Measurements from ENCODE around the gene PBRM1. TPM values are rescaled to one million over a fixed set of nuclear protein-coding genes. Genes with fewer than 3 reads are reported as not detected.
A peak's percentile ranks its signal among the peaks of the same experiment; 100 is the strongest.

Gene PBRM1
- total RNA-seq, 1 donor = 100 TPM

DNA sequence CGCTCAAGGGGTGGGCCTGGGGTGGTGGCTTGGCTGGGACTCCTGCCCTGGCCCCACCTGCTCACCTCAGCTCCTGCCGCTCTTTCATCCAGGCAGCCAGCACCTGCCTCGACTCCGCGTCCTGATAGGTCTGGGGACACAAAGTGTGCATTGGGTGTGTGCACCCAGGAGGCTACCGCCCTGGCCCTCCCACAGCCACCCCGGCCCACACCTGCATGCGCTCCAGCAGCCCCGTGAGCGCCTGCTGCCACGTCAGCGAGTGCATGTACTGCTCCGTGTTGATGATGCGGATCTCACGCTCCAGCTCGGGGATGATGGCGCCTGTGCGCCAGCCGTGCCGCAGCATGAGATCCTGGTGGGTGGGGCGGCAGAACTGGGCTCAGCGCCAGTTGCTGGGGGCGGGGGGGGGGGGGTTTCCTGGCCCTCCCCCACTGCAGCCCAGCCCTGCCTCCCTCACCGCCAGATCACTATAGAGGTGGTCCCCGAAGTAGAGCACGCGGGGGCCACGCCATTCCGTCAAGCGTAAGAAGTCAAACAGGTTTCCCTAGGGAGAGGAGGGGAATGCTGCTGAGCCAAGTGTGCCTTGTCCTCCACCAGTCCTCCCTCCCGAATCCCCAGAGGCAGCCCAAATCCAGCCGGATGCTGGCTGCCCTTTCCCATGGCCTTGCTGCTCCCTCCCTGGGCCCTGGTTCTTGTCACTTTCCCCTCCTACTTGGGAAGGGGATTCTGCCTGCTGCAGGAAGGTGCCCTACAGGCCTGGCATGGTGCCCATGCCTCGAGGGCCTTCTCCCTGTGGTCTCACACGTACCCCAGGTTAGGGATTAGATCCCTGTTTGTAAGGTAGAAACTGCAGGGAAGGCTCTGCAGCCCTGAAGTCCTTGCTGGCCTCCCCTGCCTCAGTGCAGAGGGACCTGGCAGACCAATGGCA lies 160.7 kb downstream of the PBRM1 start:
- peaks cover 6% of the 10 kb centered on the region for H3K4me1 ChIP-seq (ENCODE audit: insufficient read depth, low read length)
- H3K79me2 ChIP-seq (ENCODE audit: insufficient read depth, low read length) = peaks cover 12% of the 10 kb centered on the region
- H4K20me1 ChIP-seq (ENCODE audit: insufficient read depth, low read length) = peaks cover 19% of the 10 kb centered on the region
- H3K4me3 ChIP-seq (ENCODE audit: insufficient read depth, low read length) = no peak overlapping the region
- H2AFZ ChIP-seq (ENCODE audit: low read length) = no peak overlapping the region
- H3K27ac ChIP-seq (ENCODE audit: low read depth, low read length) = no peak overlapping the region
- no peaks in the 10 kb centered on the region for H3K27me3 ChIP-seq (ENCODE audit: insufficient read depth, low read length)
- H3K9me3 ChIP-seq (ENCODE audit: low read depth, low read length) = no peaks in the 10 kb centered on the region
- no peak overlapping the region for H3K4me2 ChIP-seq (ENCODE audit: insufficient read depth, low read length)
- DNase-seq (ENCODE audit: insufficient read length, low spot score, missing footprints) = peak; percentile 87
- TF ChIP-seq CTCF (IDR thresholded peaks at IDR 0.05; ENCODE audit: extremely low read depth, low read depth, low read length) = no peak
- peaks cover 49% of the 10 kb centered on the region for H3K36me3 ChIP-seq (ENCODE audit: insufficient read depth, low read length)

DNA sequence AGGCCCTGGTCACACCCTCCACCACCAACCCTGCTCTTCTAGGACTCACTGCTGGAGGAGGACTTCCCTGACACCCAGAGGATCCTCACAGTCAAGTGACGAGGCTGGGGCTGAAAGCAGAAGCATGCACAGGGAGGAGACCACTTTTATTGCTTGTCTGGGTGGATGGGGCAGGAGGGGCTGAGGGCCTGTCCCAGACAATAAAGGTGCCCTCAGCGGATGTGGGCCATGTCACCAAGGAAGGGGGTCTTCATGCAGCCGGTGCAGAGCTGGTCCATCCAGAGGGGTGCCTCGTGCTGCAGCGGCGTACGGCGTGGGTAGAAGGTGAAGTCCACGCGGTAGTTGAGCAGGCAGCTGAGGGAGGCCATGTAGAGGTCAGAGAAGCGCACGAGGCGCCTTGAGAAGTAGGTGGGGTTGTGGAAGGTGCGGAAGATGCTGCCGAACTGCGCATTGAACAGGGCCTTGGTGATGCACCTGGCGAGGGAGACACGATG lies 161.4 kb downstream of the PBRM1 start:
- Histone ChIP-seq H3K27ac (ENCODE audit: low read depth, low read length) (peak overlapping the region; percentile 24), H4K20me1 (ENCODE audit: insufficient read depth, low read length) (peaks cover 12% of the 10 kb centered on the region)
- no peak for TF ChIP-seq CTCF (IDR thresholded peaks at IDR 0.05; ENCODE audit: extremely low read depth, low read depth, low read length)

DNA sequence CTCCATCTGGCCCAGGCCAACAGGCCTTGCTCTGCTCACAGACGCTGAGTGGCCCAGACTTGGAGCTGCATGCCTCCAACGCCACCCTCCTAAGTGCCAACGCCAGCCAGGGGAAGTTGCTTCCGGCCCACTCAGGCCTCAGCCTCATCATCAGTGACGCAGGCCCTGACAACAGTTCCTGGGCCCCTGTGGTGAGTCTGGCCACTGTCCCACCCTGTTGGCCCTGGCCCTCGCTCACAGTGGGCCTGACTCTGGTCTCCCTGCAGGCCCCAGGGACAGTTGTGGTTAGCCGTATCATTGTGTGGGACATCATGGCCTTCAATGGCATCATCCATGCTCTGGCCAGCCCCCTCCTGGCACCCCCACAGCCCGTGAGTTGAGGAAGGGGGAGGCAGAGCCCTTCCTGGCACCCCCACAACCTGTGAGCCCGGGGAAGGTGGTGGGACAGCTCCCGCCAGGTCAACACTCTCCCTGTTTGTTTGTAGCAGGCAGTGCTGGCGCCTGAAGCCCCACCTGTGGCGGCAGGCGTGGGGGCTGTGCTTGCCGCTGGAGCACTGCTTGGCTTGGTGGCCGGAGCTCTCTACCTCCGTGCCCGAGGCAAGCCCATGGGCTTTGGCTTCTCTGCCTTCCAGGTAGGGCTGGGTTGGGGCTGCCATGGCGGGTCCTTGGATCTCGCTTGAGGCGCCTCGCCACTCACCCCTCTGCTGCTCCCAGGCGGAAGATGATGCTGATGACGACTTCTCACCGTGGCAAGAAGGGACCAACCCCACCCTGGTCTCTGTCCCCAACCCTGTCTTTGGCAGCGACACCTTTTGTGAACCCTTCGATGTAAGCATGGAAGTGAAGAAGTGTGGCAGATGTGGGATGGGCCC lies 162.1 kb downstream of the PBRM1 start:
- DNase-seq (ENCODE audit: insufficient read length, low spot score, missing footprints) = peak; percentile 91
- no peak for TF ChIP-seq CTCF (IDR thresholded peaks at IDR 0.05; ENCODE audit: extremely low read depth, low read depth, low read length)
- Histone ChIP-seq H3K79me2 (ENCODE audit: insufficient read depth, low read length) (no peaks in the 10 kb centered on the region), H3K4me2 (ENCODE audit: insufficient read depth, low read length) (no peak overlapping the region), H3K4me3 (ENCODE audit: insufficient read depth, low read length) (no peak overlapping the region), H3K9me3 (ENCODE audit: low read depth, low read length) (no peaks in the 10 kb centered on the region), H3K4me1 (ENCODE audit: insufficient read depth, low read length) (peaks cover 3% of the 10 kb centered on the region), H4K20me1 (ENCODE audit: insufficient read depth, low read length) (peaks cover 7% of the 10 kb centered on the region), H3K36me3 (ENCODE audit: insufficient read depth, low read length) (peaks cover 37% of the 10 kb centered on the region), H3K27ac (ENCODE audit: low read depth, low read length) (peak overlapping the region; percentile 24), H3K27me3 (ENCODE audit: insufficient read depth, low read length) (no peaks in the 10 kb centered on the region), H2AFZ (ENCODE audit: low read length) (no peak overlapping the region)

More for the DNA sequence above, 161.4 kb downstream of the PBRM1 start:
- peak; percentile 82 for DNase-seq (ENCODE audit: insufficient read length, low spot score, missing footprints)
- peaks cover 3% of the 10 kb centered on the region for H3K4me1 ChIP-seq (ENCODE audit: insufficient read depth, low read length)
- H3K4me2 ChIP-seq (ENCODE audit: insufficient read depth, low read length) = no peak overlapping the region
- no peaks in the 10 kb centered on the region for H3K27me3 ChIP-seq (ENCODE audit: insufficient read depth, low read length)
- H2AFZ ChIP-seq (ENCODE audit: low read length) = no peak overlapping the region
- H3K9me3 ChIP-seq (ENCODE audit: low read depth, low read length) = no peaks in the 10 kb centered on the region
- H3K79me2 ChIP-seq (ENCODE audit: insufficient read depth, low read length) = peaks cover 5% of the 10 kb centered on the region
- H3K4me3 ChIP-seq (ENCODE audit: insufficient read depth, low read length) = no peak overlapping the region
- H3K36me3 ChIP-seq (ENCODE audit: insufficient read depth, low read length) = peaks cover 44% of the 10 kb centered on the region

Data from osteoblast (primary cell).